Upper lobe of right lung (tissue), 1 donor: ENCODE results near the gene TUBA3E. TPM values are rescaled to one million over a fixed set of nuclear protein-coding genes. Genes with fewer than 3 reads are reported as not detected.
"Not testable (repeated sequence)": the region's sequence is repeated elsewhere in the genome, so short reads cannot be mapped to it uniquely, and the experiment has no call there.

Experiments used
- ATAC-seq: fragments of 200-7000 bp; cut with Tn5 transposase; one replicate; pipeline ENCODE4 v1.9.1; 2020; ENCODE audit warnings: mild to moderate bottlenecking, moderate library complexity
- DNase-seq: peaks from one replicate; pipeline ENCODE4 v3.0.0-alpha.2; 2020
- H3K27ac ChIP-seq: fragments of 200-600 bp; one replicate; pipeline ENCODE4 v1.8.0; 2022
- H3K27me3 ChIP-seq: fragments of 200-600 bp; one replicate; pipeline ENCODE4 v1.8.0; 2022; ENCODE audit warnings: mild to moderate bottlenecking
- H3K36me3 ChIP-seq: fragments of 200-600 bp; one replicate; pipeline ENCODE4 v1.8.0; 2022
- H3K4me1 ChIP-seq: fragments of 200-600 bp; one replicate; pipeline ENCODE4 v1.8.0; 2022
- H3K4me3 ChIP-seq: fragments of 200-600 bp; one replicate; pipeline ENCODE4 v1.8.0; 2022; ENCODE audit warnings: mild to moderate bottlenecking
- H3K9me3 ChIP-seq: fragments of 200-600 bp; one replicate; pipeline ENCODE4 v1.8.0; 2022
- CTCF ChIP-seq: fragments of 200-600 bp; IDR thresholded peaks from one replicate; pipeline ENCODE4 v1.8.0; 2022; ENCODE audit warnings: antibody characterized with exemption
- intact Hi-C: fragments of 100-400 bp; cut with DNase I; formaldehyde crosslinking; loops from one replicate; pipeline ENCODE4 v1.11.0; 2022
- total RNA-seq: library from RNA; stranded (reverse); fragmentation: NEBNext Ultra II Directional; extraction: Animal tissue kit (Norgen Biotek cat#: 25700); gene quantifications from one replicate; pipeline ENCODE4 v1.2.1, GENCODE V29; 2021
- donor health status: DM: no; HTN: yes; CAD: no; lungs with severe emphysema.

Gene TUBA3E
- total RNA-seq, 1 donor from 2014 or later, result not detected

GRCh38 chr2:130193824-130194223 lies 4.4 kb downstream of the TUBA3E start:
- H3K36me3 ChIP-seq, H3K27me3 ChIP-seq, ATAC-seq, intact Hi-C loops, H3K27ac ChIP-seq, H3K9me3 ChIP-seq, DNase-seq, H3K4me3 ChIP-seq, H3K4me1 ChIP-seq: not testable (repeated sequence)

GRCh38 chr2:130192451-130192850 lies 5.8 kb downstream of the TUBA3E start:
- H3K4me3 ChIP-seq, H3K36me3 ChIP-seq, intact Hi-C loops, H3K27me3 ChIP-seq, ATAC-seq, H3K27ac ChIP-seq, H3K9me3 ChIP-seq, H3K4me1 ChIP-seq: not testable (repeated sequence)
- DNase-seq, result peak; percentile 25

- H3K36me3 ChIP-seq, intact Hi-C loops, H3K4me3 ChIP-seq, ATAC-seq, H3K9me3 ChIP-seq, H3K27me3 ChIP-seq, H3K4me1 ChIP-seq, H3K27ac ChIP-seq: not testable (repeated sequence)
- peak; percentile 20 for DNase-seq
These were observed 6.9 kb downstream of the TUBA3E start for GRCh38 chr2:130191319-130191718.

- no peaks in the 10 kb centered on the region for H3K4me1 ChIP-seq
- no peak for ATAC-seq
- intact Hi-C loops, result no loop called here
- H3K36me3 ChIP-seq, result no peaks in the 10 kb centered on the region
- H3K9me3 ChIP-seq, result no peaks in the 10 kb centered on the region
- H3K27ac ChIP-seq, result no peak overlapping the region
- H3K4me3 ChIP-seq, result no peak overlapping the region
- no peaks in the 10 kb centered on the region for H3K27me3 ChIP-seq
- DNase-seq, result peak; percentile 45
- TF ChIP-seq CTCF, result no peak
These were observed 8.0 kb downstream of the TUBA3E start for GRCh38 chr2:130190237-130190636.

GRCh38 chr2:130188958-130189357 lies 9.3 kb downstream of the TUBA3E start:
- H3K9me3 ChIP-seq, H3K27me3 ChIP-seq, H3K36me3 ChIP-seq, H3K4me3 ChIP-seq, intact Hi-C loops, ATAC-seq, H3K27ac ChIP-seq, H3K4me1 ChIP-seq: not testable (repeated sequence)
- DNase-seq, result peak; percentile 17

GRCh38 chr2:130187859-130188792 lies 10.1 kb downstream of the TUBA3E start:
- ATAC-seq, H3K4me1 ChIP-seq, H3K9me3 ChIP-seq, H3K4me3 ChIP-seq, H3K36me3 ChIP-seq, intact Hi-C loops, H3K27me3 ChIP-seq, H3K27ac ChIP-seq: not testable (repeated sequence)
- peak; percentile 43 for DNase-seq

- Histone ChIP-seq H3K4me3 (no peak overlapping the region), H3K36me3 (no peaks in the 10 kb centered on the region), H3K9me3 (no peaks in the 10 kb centered on the region), H3K27ac (no peak overlapping the region), H3K4me1 (peaks cover 5% of the 10 kb centered on the region), H3K27me3 (no peaks in the 10 kb centered on the region)
- TF ChIP-seq CTCF, result no peak
- intact Hi-C loops, result no loop called here
- DNase-seq (peak; percentile 18), ATAC-seq (no peak)
These were observed 11.0 kb downstream of the TUBA3E start for GRCh38 chr2:130187268-130187667.

- Histone ChIP-seq H3K4me1 (peaks cover 5% of the 10 kb centered on the region), H3K27me3 (no peaks in the 10 kb centered on the region), H3K27ac (no peak overlapping the region), H3K4me3 (no peak overlapping the region), H3K9me3 (no peaks in the 10 kb centered on the region), H3K36me3 (no peaks in the 10 kb centered on the region)
- ATAC-seq, result no peak
- intact Hi-C loops, result no loop called here
- no peak for TF ChIP-seq CTCF
- DNase-seq, result no peak
These were observed 11.8 kb downstream of the TUBA3E start for GRCh38 chr2:130186391-130186790.
